GM19324 (cell line): ENCODE results near the gene SLC35A1.
"Not testable (repeated sequence)": the region's sequence is repeated elsewhere in the genome, so short reads cannot be mapped to it uniquely, and the experiment has no call there.

Experiments
- ATAC-seq: cut with Tn5 transposase; IDR thresholded peaks from one replicate; pipeline ENCODE4 v1.9.1; 2021; ENCODE audit warnings: mild to moderate bottlenecking, moderate library complexity; ENCODE audit not compliant: unreplicated experiment, low FRiP score

Gene SLC35A1

GRCh38 chr6:87472525-87473418, at the start of gene SLC35A1:
Gene SLC35A1 (plus strand): TSS chr6:87472974. CDS start chr6:87473004, 30 bp downstream.
- ATAC-seq: peak; percentile 96

GRCh38 chr6:87426789-87427188, 46.0 kb upstream of the SLC35A1 start:
- no peak for ATAC-seq

GRCh38 chr6:87430499-87430898, 42.3 kb upstream of the SLC35A1 start:
- no peak for ATAC-seq

- ATAC-seq: no peak
Measured at GRCh38 chr6:87431263-87431662, 41.5 kb upstream of the SLC35A1 start.

GRCh38 chr6:87436435-87436834, 36.3 kb upstream of the SLC35A1 start:
- ATAC-seq: no peak

GRCh38 chr6:87441711-87442110, 31.1 kb upstream of the SLC35A1 start:
- ATAC-seq: no peak

- no peak for ATAC-seq
Measured at GRCh38 chr6:87444362-87444761, 28.4 kb upstream of the SLC35A1 start.

GRCh38 chr6:87465051-87465450, 7.7 kb upstream of the SLC35A1 start:
- ATAC-seq: no peak

GRCh38 chr6:87473419-87473903, 687 bp downstream of the SLC35A1 start:
- ATAC-seq: no peak

GRCh38 chr6:87481931-87482330, 9.2 kb downstream of the SLC35A1 start:
- ATAC-seq: no peak

- ATAC-seq: no peak
Measured at GRCh38 chr6:87482366-87482765, 9.6 kb downstream of the SLC35A1 start.

- no peak for ATAC-seq
Measured at GRCh38 chr6:87483929-87484328, 11.2 kb downstream of the SLC35A1 start.

- ATAC-seq: no peak
Measured at GRCh38 chr6:87484491-87484890, 11.7 kb downstream of the SLC35A1 start.

GRCh38 chr6:87487555-87487954, 14.8 kb downstream of the SLC35A1 start:
- ATAC-seq: no peak

- ATAC-seq: not testable (repeated sequence)
Measured at GRCh38 chr6:87489326-87489725, 16.6 kb downstream of the SLC35A1 start.

- ATAC-seq: peak; percentile 79
Measured at GRCh38 chr6:87494761-87495422, 22.1 kb downstream of the SLC35A1 start.

- no peak for ATAC-seq
Measured at GRCh38 chr6:87498048-87498447, 25.3 kb downstream of the SLC35A1 start.

- ATAC-seq: no peak
Measured at GRCh38 chr6:87501809-87502572, 29.2 kb downstream of the SLC35A1 start.

- ATAC-seq: no peak
Measured at GRCh38 chr6:87504441-87504840, 31.7 kb downstream of the SLC35A1 start.

- ATAC-seq: no peak
Measured at GRCh38 chr6:87514831-87515230, 42.1 kb downstream of the SLC35A1 start.

GRCh38 chr6:87518453-87518852, 45.7 kb downstream of the SLC35A1 start:
- ATAC-seq: no peak
